Activated T-helper 1 cell treated with anti-CD3 and anti-CD28 coated beads, Interleukin-12 subunit alpha, Interleukin-12 subunit beta, Interleukin-2, Interleukin-4 antibody, amounts not matched to agents 30 ng/mL and 10 ng/mL and 1 ng/mL, durations not matched to agents 14 hours and 24 hours and 36 hours (primary cell): ENCODE measurements around the gene LINS1. TPM values are rescaled to one million over a fixed set of nuclear protein-coding genes. Genes with fewer than 3 reads are reported as not detected.

Experiments used
- DNase-seq: peaks from one replicate; pipeline ENCODE4 v3.0.0; 2021; ENCODE audit warnings: low spot score
- H3K27ac Mint-ChIP-seq: one replicate; pipeline ENCODE4 v1.8.0; 2021; ENCODE audit warnings: mild to moderate bottlenecking, mixed read lengths
- H3K27me3 Mint-ChIP-seq: one replicate; pipeline ENCODE4 v1.8.0; 2022; ENCODE audit warnings: mild to moderate bottlenecking, moderate library complexity, mixed read lengths; ENCODE audit not compliant: insufficient read depth
- H3K36me3 Mint-ChIP-seq: one replicate; pipeline ENCODE4 v1.8.0; 2021; ENCODE audit warnings: low read depth, mixed read lengths
- H3K4me1 Mint-ChIP-seq: one replicate; pipeline ENCODE4 v1.8.0; 2021; ENCODE audit warnings: low read depth, mixed read lengths
- H3K4me3 Mint-ChIP-seq: one replicate; pipeline ENCODE4 v1.8.0; 2021; ENCODE audit warnings: mild to moderate bottlenecking, moderate library complexity, mixed read lengths
- H3K9me3 Mint-ChIP-seq: one replicate; pipeline ENCODE4 v1.8.0; 2021; ENCODE audit warnings: mixed read lengths
- intact Hi-C: fragments of 100-400 bp; cut with micrococcal nuclease; formaldehyde crosslinking; loops from one replicate; pipeline ENCODE4 v1.15.1; 2024
- total RNA-seq: library from RNA; stranded (reverse); gene quantifications from 2 replicates; pipeline ENCODE4 v1.2.3, GENCODE V29; 2022

Gene LINS1, protein sequence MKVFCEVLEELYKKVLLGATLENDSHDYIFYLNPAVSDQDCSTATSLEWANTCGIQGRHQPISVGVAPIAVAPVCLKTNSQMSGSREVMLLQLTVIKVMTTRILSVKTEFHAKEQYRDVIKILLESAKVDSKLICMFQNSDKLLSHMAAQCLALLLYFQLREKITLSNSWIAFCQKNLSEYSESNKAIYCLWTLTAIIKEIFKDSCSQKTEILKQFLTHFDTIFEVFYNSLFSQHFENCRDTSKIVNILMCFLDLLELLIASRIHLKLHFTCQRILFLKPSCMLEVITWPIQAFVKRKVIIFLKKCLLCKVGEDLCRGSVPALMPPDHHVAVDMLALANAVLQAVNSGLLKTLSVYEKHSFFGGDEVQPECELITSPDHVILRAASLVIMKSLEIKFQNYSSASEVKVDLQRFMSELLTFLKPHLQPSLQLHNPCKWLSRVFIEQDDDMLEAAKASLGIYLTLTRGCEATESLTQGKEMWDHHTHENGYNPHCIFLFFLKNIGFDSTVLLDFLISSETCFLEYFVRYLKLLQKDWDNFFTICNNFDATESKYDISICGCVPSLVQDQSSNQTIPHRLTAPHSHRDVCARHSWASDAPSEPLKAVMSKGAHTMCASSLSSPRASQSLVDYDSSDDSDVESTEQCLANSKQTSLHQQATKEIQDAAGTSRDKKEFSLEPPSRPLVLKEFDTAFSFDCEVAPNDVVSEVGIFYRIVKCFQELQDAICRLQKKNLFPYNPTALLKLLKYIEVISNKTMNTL
- 64.1 and 70.5 TPM in 2 replicates for total RNA-seq

DNA sequence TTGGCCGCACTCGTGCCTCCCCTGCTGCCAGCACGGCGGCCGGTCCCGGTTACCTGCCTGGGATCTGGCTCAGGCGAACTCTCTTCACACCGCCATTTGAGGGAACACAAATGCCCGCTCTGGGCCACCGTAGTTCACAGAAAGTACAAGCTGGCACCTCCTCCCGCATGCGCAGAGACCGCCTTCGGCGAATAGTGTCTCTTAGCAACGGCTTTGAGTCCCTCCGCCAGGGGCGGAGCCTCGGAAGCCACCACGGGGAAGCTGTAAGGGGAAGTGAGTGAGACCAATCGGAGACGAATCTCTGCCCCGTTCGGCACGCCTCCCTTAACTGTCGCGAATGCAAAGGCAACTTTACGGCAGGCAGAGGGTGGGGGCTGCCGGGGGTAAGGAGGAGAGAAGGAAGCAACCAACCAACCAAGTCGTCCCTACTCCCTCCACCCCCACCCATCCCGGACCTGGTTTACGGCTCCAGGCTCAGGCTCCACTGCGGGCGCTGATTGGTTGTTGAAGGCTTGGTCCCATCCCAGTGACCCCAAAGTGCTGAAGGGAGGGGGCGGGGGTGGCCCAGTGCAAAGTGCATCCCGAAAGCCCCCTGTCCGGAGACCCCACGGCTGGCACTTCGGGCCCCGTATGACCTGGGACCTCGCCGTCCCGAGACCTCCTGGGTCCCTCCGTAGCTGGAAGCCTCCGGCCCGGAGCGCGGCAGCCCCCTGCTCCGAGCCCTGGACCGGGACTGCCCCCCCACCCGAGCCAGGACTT lies at the start of gene LINS1, which contains the start of gene ASB7:
Gene LINS1 (minus strand): TSS at position 121 of the 759 bp plus-strand sequence. CDS start 21,342 bp downstream, outside the sequence.
Gene ASB7 (plus strand): TSS at position 526 of the 759 bp plus-strand sequence. CDS start 9,628 bp downstream, outside the sequence.
- DNase-seq: peak; percentile 100
- Mint-ChIP-seq H3K27me3 (no peaks in the 10 kb centered on the region), H3K4me1 (peaks cover 47% of the 10 kb centered on the region), H3K27ac (peak within 1 kb of the TSS; percentile 99), H3K36me3 (peaks cover 27% of the 10 kb centered on the region), H3K9me3 (no peaks in the 10 kb centered on the region), H3K4me3 (no peak within 1 kb of the TSS)
- intact Hi-C loops: loop anchor here (1.0 to 10.0 kb wide), 13 partner anchors 252 to 1351 kb away; partner anchors contain the start of genes LRRC28, LYSMD4, MEF2A and SELENOS

GRCh38 chr15:100651253-100651652 lies 49.3 kb upstream of the LINS1 start:
- intact Hi-C loops: no loop called here
- no peaks in the 10 kb centered on the region for H3K27me3 Mint-ChIP-seq
- no peak for DNase-seq

GRCh38 chr15:100650685-100651084 lies 48.7 kb upstream of the LINS1 start:
- no peaks in the 10 kb centered on the region for H3K4me1 Mint-ChIP-seq
- intact Hi-C loops: no loop called here

More at GRCh38 chr15:100651253-100651652, 49.3 kb upstream of the LINS1 start:
- Mint-ChIP-seq H3K27ac (no peak overlapping the region), H3K4me3 (no peak overlapping the region), H3K36me3 (peaks cover 5% of the 10 kb centered on the region), H3K4me1 (no peaks in the 10 kb centered on the region), H3K9me3 (no peaks in the 10 kb centered on the region)

DNA sequence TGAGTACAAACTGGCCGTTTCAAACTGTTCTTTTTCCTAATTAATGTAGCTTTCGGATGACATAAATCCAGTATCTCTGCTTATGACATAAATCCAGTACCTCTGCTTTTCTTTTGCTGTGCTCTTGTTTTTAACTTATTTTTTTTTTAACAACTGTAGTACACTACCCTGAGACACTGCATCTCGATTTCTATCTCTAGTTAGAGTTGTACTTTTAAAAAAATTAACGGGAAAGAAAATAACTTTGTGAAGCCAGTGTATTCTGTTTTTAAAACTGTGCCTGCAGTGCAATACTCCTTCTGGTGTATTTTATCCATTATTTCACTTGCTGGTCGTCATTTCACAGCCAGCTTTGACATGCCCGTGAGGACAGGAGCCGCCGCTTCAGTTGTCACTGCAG lies 47.0 kb upstream of the LINS1 start:
- Mint-ChIP-seq H3K9me3 (no peaks in the 10 kb centered on the region), H3K4me1 (no peaks in the 10 kb centered on the region), H3K27ac (no peak overlapping the region), H3K27me3 (no peaks in the 10 kb centered on the region), H3K4me3 (no peak overlapping the region), H3K36me3 (peaks cover 5% of the 10 kb centered on the region)
- no peak for DNase-seq
- intact Hi-C loops: no loop called here

More at GRCh38 chr15:100650685-100651084, 48.7 kb upstream of the LINS1 start:
- peaks cover 5% of the 10 kb centered on the region for H3K36me3 Mint-ChIP-seq
- no peaks in the 10 kb centered on the region for H3K9me3 Mint-ChIP-seq
- no peak overlapping the region for H3K27ac Mint-ChIP-seq
- H3K4me3 Mint-ChIP-seq: no peak overlapping the region
- DNase-seq: no peak
- no peaks in the 10 kb centered on the region for H3K27me3 Mint-ChIP-seq

- Mint-ChIP-seq H3K4me3 (no peak overlapping the region), H3K27ac (no peak overlapping the region), H3K36me3 (peaks cover 5% of the 10 kb centered on the region), H3K9me3 (no peaks in the 10 kb centered on the region), H3K27me3 (no peaks in the 10 kb centered on the region), H3K4me1 (peaks cover 6% of the 10 kb centered on the region)
- intact Hi-C loops: no loop called here
- DNase-seq: no peak
Measured at GRCh38 chr15:100645671-100646070, 43.7 kb upstream of the LINS1 start.

GRCh38 chr15:100642950-100643338 lies 41.0 kb upstream of the LINS1 start:
- H3K36me3 Mint-ChIP-seq: peaks cover 7% of the 10 kb centered on the region
- H3K9me3 Mint-ChIP-seq: no peaks in the 10 kb centered on the region
- H3K27me3 Mint-ChIP-seq: no peaks in the 10 kb centered on the region
- H3K4me1 Mint-ChIP-seq: peaks cover 11% of the 10 kb centered on the region
- DNase-seq: no peak
- no peak overlapping the region for H3K4me3 Mint-ChIP-seq
- intact Hi-C loops: no loop called here
- no peak overlapping the region for H3K27ac Mint-ChIP-seq

DNA sequence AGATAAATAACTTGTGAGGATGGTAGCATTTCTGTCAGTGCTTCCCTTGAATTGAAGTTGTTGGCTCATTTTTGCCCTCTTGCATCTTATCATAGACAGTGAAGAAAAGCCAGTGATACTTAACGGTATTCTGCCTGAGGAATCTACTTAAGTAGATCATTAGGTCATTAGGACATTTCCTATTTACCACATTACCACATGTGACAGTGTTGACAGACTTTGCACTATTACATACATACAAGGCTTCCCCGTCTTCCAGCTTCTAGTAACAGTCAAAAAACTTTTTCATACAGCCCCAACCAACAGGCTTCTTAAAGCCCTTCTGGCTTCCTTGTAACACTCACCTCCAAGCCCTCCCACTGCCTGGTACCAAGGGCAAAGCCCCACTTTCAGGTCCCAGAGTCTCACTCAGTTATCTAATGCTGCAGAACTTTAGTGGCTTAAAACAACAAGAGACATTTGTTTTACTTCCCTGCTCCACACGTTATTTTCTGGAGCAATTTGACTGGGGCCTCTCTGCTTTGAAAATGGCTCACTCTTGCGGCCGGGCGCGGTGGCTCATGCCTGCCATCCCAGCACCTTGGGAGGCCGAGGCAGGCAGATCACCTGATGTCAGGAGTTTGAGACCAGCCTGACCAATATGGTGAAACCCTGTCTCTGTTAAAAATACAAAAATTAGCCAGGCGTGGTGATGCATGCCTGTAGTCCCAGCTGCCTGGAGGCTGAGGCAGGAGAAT lies 40.4 kb upstream of the LINS1 start:
- H3K4me1 Mint-ChIP-seq: peaks cover 12% of the 10 kb centered on the region
- no peaks in the 10 kb centered on the region for H3K27me3 Mint-ChIP-seq
- no peak overlapping the region for H3K4me3 Mint-ChIP-seq
- no peak overlapping the region for H3K27ac Mint-ChIP-seq
- H3K36me3 Mint-ChIP-seq: peaks cover 7% of the 10 kb centered on the region
- DNase-seq: no peak
- no peaks in the 10 kb centered on the region for H3K9me3 Mint-ChIP-seq
- intact Hi-C loops: no loop called here

GRCh38 chr15:100638177-100638730 lies 36.3 kb upstream of the LINS1 start:
- Mint-ChIP-seq H3K4me1 (peaks cover 28% of the 10 kb centered on the region), H3K27me3 (no peaks in the 10 kb centered on the region), H3K9me3 (no peaks in the 10 kb centered on the region), H3K27ac (no peak overlapping the region), H3K4me3 (no peak overlapping the region), H3K36me3 (peaks cover 10% of the 10 kb centered on the region)
- intact Hi-C loops: no loop called here
- DNase-seq: no peak

- no peaks in the 10 kb centered on the region for H3K9me3 Mint-ChIP-seq
Measured at GRCh38 chr15:100635406-100636071, 33.6 kb upstream of the LINS1 start.

GRCh38 chr15:100633763-100634075 lies 31.7 kb upstream of the LINS1 start:
- Mint-ChIP-seq H3K36me3 (peaks cover 25% of the 10 kb centered on the region), H3K4me3 (no peak overlapping the region), H3K4me1 (peaks cover 34% of the 10 kb centered on the region), H3K27ac (no peak overlapping the region), H3K27me3 (no peaks in the 10 kb centered on the region), H3K9me3 (no peaks in the 10 kb centered on the region)
- DNase-seq: no peak
- intact Hi-C loops: no loop called here

More at GRCh38 chr15:100635406-100636071, 33.6 kb upstream of the LINS1 start:
- intact Hi-C loops: no loop called here
- H3K36me3 Mint-ChIP-seq: peaks cover 26% of the 10 kb centered on the region
- H3K4me3 Mint-ChIP-seq: no peak overlapping the region
- no peak overlapping the region for H3K27ac Mint-ChIP-seq
- DNase-seq: no peak
- no peaks in the 10 kb centered on the region for H3K27me3 Mint-ChIP-seq
- peaks cover 31% of the 10 kb centered on the region for H3K4me1 Mint-ChIP-seq

GRCh38 chr15:100631831-100632230 lies 29.8 kb upstream of the LINS1 start:
- intact Hi-C loops: no loop called here
- Mint-ChIP-seq H3K27ac (no peak overlapping the region), H3K27me3 (no peaks in the 10 kb centered on the region), H3K4me3 (no peak overlapping the region), H3K4me1 (peaks cover 38% of the 10 kb centered on the region), H3K9me3 (no peaks in the 10 kb centered on the region), H3K36me3 (peaks cover 25% of the 10 kb centered on the region)
- DNase-seq: no peak
